K562 (cell line): Measurements from ENCODE around the gene NR2E1. TPM values are rescaled to one million over a fixed set of nuclear protein-coding genes. Genes with fewer than 3 reads are reported as not detected.

Experiments
- ATAC-seq: fragments of 200-7000 bp; cut with Tn5 transposase; 3 replicates; pipeline ENCODE4 v1.9.1; 2020; ENCODE audit warnings: moderate library complexity
- BruUV-seq: library from RNA; stranded (reverse); fragments of 400-500 nt; replicated peaks from 2 replicates; lab custom pipeline; 2021; lab: Mats Ljungman, UMichigan
- CTCF ChIA-PET: fragments of 300-600 bp; formaldehyde crosslinking; extraction: SDS; loops from one replicate; lab custom pipeline; 2021; ENCODE audit warnings: low intra/inter-chr PET ratio; lab: Yijun Ruan, JAX
- POLR2A ChIA-PET: fragments of 300-600, 350-650 bp; sonication (Branson Sonifier 250); formaldehyde crosslinking; extraction: SDS; loops from one replicate; lab custom pipeline; 2021; ENCODE audit warnings: antibody characterized with exemption, inconsistent platforms; lab: Yijun Ruan, JAX
- DNase-seq, 4 experiments: peaks; one replicate each; pipeline versions ENCODE4 v3.0.0 to v3.0.0-alpha.2; 2011 to 2018; ENCODE audit warnings: low spot score in 3 of 4, mixed read lengths in 3 of 4; ENCODE audit errors: extremely low read depth in 1 of 4
- FAIRE-seq: peaks from 2 replicates; lab custom pipeline; 2011; peaks lifted over from hg19 to GRCh38; lab: Jason Lieb, UNC
- H2AFZ ChIP-seq: 2 replicates; pipeline ENCODE4 v1.6.0; 2011; ENCODE audit warnings: low read depth, low read length, control low read depth, inconsistent platforms
- H3K27ac ChIP-seq: fragments of 200-600 bp; 3 replicates; pipeline ENCODE4 v1.8.0; 2011; ENCODE audit warnings: low read depth, mild to moderate bottlenecking, control low read depth, inconsistent platforms, low read length, moderate library complexity, mixed read lengths; ENCODE audit errors: extremely low read depth
- H3K27me3 ChIP-seq, 2 experiments: fragments of 300-600 bp in 1 of 2; 2 replicates in 1 of 2; 3 replicates in 1 of 2; pipeline versions ENCODE4 v1.6.0 to v1.8.0; 2011; ENCODE audit warnings: inconsistent platforms in 2 of 2, low read length in 2 of 2, mild to moderate bottlenecking in 1 of 2, mixed read lengths in 1 of 2, moderate library complexity in 1 of 2; ENCODE audit not compliant: control insufficient read depth in 2 of 2, insufficient read depth in 2 of 2
- H3K36me3 ChIP-seq: fragments of 300-600 bp; 3 replicates; pipeline ENCODE4 v1.8.0; 2011; ENCODE audit warnings: mild to moderate bottlenecking, low read length, inconsistent platforms; ENCODE audit not compliant: control insufficient read depth, insufficient read depth
- H3K4me1 ChIP-seq, 2 experiments: fragments of 200-600 bp in 1 of 2; replicated peaks in 1 of 2; 2 replicates in 1 of 2; 3 replicates in 1 of 2; pipeline versions ENCODE4 v1.5.1 to v1.8.0; 2011; ENCODE audit warnings: inconsistent platforms in 2 of 2, low read length in 2 of 2, mild to moderate bottlenecking in 1 of 2, mixed read lengths in 1 of 2, moderate library complexity in 1 of 2; ENCODE audit not compliant: control insufficient read depth in 2 of 2, insufficient read depth in 2 of 2
- H3K4me2 ChIP-seq: 2 replicates; pipeline ENCODE4 v1.6.1; 2011; ENCODE audit warnings: low read length, control low read depth, inconsistent platforms, mixed read lengths; ENCODE audit not compliant: insufficient read depth
- H3K4me3 ChIP-seq: fragments of 200-600 bp; sonication (generic), shearing (Covaris generic); 2 replicates; pipeline ENCODE4 v1.5.1; 2016; ENCODE audit warnings: control low read depth, inconsistent platforms
- H3K79me2 ChIP-seq: fragments of 200-600 bp; 3 replicates; pipeline ENCODE4 v1.8.0; 2011; ENCODE audit warnings: low read length, inconsistent platforms; ENCODE audit not compliant: control insufficient read depth, insufficient read depth
- H3K9ac ChIP-seq, 2 experiments: 2 replicates each; pipeline versions ENCODE4 v1.6.0 to v1.6.1; 2011; ENCODE audit warnings: low read depth in 2 of 2, low read length in 2 of 2, control low read depth in 1 of 2, inconsistent platforms in 1 of 2, mild to moderate bottlenecking in 1 of 2, mixed read lengths in 1 of 2; ENCODE audit not compliant: insufficient read depth in 1 of 2
- H3K9me1 ChIP-seq: one replicate; pipeline ENCODE4 v1.6.0; 2011; ENCODE audit warnings: inconsistent platforms, mild to moderate bottlenecking, low read length, moderate library complexity; ENCODE audit not compliant: control insufficient read depth, insufficient read depth
- H3K9me3 ChIP-seq: replicated peaks from 2 replicates; pipeline ENCODE4 v1.5.1; 2011; ENCODE audit warnings: low read depth, low read length, inconsistent platforms; ENCODE audit not compliant: control insufficient read depth, insufficient read depth
- H4K20me1 ChIP-seq: replicated peaks from 2 replicates; pipeline ENCODE4 v1.6.1; 2011; ENCODE audit warnings: low read length, inconsistent platforms, mixed read lengths; ENCODE audit not compliant: control insufficient read depth, insufficient read depth
- CBFA2T2 ChIP-seq: fragments of 450-650 bp; conservative IDR thresholded peaks from 2 replicates; pipeline ENCODE4 v1.6.1; 2017; ENCODE audit warnings: mild to moderate bottlenecking
- CBX1 ChIP-seq: sonication (generic); IDR thresholded peaks from 2 replicates; pipeline ENCODE4 v1.6.1; 2016; ENCODE audit warnings: antibody characterized with exemption, low read depth, mild to moderate bottlenecking
- DIDO1 ChIP-seq: fragments of 450-650 bp; IDR thresholded peaks from 2 replicates; pipeline ENCODE4 v1.6.1; 2016; ENCODE audit warnings: low read depth, missing biosample characterization, missing genetic modification characterization
- ELF2 ChIP-seq: fragments of 250-450 bp; sonication (Bioruptor Pico); IDR thresholded peaks from 2 replicates; pipeline ENCODE4 v1.5.0; 2021; ENCODE audit warnings: mild to moderate bottlenecking
- JUNB ChIP-seq: fragments of 450-650 bp; formaldehyde crosslinking; conservative IDR thresholded peaks from 2 replicates; pipeline ENCODE4 v1.4.0; 2020; ENCODE audit warnings: mild to moderate bottlenecking
- KLF1 ChIP-seq: fragments of 450-650 bp; IDR thresholded peaks from 2 replicates; pipeline ENCODE4 v1.6.1; 2016; ENCODE audit warnings: missing genetic modification characterization, missing compliant biosample characterization
- MAFF ChIP-seq: IDR thresholded peaks from 2 replicates; pipeline ENCODE4 v1.6.1; 2012; ENCODE audit warnings: low read length, improper control_type of control experiment
- MXD1 ChIP-seq: fragments of 250-450 bp; sonication (Bioruptor Pico); IDR thresholded peaks from 2 replicates; pipeline ENCODE4 v1.8.0; 2021; ENCODE audit warnings: borderline replicate concordance, mild to moderate bottlenecking, moderate library complexity; ENCODE audit not compliant: poor library complexity, severe bottlenecking
- NFIC ChIP-seq: fragments of 450-650 bp; IDR thresholded peaks from 2 replicates; pipeline ENCODE4 v1.6.1; 2017; ENCODE audit warnings: mild to moderate bottlenecking, inconsistent platforms
- PRMT5 ChIP-seq: sonication (generic); formaldehyde crosslinking; IDR thresholded peaks from 2 replicates; pipeline ENCODE4 v1.5.0; 2020; ENCODE audit warnings: missing genetic modification reagents
- SLC30A9 ChIP-seq: fragments of 250-450 bp; sonication (Bioruptor Pico); IDR thresholded peaks from 2 replicates; pipeline ENCODE4 v1.8.0; 2022; ENCODE audit warnings: mild to moderate bottlenecking, moderate library complexity
- SMARCE1 ChIP-seq: fragments of 450-650 bp; IDR thresholded peaks from 2 replicates; pipeline ENCODE4 v1.7.1; 2016; ENCODE audit warnings: mild to moderate bottlenecking
- SREBF2 ChIP-seq: sonication (generic); formaldehyde crosslinking; IDR thresholded peaks from 2 replicates; pipeline ENCODE4 v1.4.0; 2020; ENCODE audit warnings: mild to moderate bottlenecking, missing genetic modification reagents
- USF1 ChIP-seq: sonication (generic); formaldehyde crosslinking; IDR thresholded peaks from 2 replicates; pipeline ENCODE4 v1.9.0; 2022; ENCODE audit warnings: mild to moderate bottlenecking, missing genetic modification reagents
- ZNF384 ChIP-seq: IDR thresholded peaks from 2 replicates; pipeline ENCODE4 v1.6.1; 2012; ENCODE audit warnings: low read depth, low read length, improper control_type of control experiment
- ZNF79 ChIP-seq: fragments of 250-450 bp; sonication (Bioruptor Pico); IDR thresholded peaks from 2 replicates; pipeline ENCODE4 v1.4.0; 2020; ENCODE audit warnings: low read depth, mild to moderate bottlenecking, moderate library complexity
- WGBS: fragments of 100-300 bp; shearing (Covaris generic); methylation state at CpG from one replicate; pipeline ENCODE4 v1.1.6; 2016; ENCODE audit warnings: low coverage, mixed read lengths; ENCODE audit not compliant: insufficient coverage; ENCODE audit errors: missing lambda C conversion rate; 5-methylcytosine and 5-hydroxymethylcytosine counted together
- in situ Hi-C: fragments of 300-500 bp; cut with MboI; formaldehyde crosslinking; loops from 4 replicates; pipeline ENCODE4 v1.15.0; 2018; ENCODE audit warnings: inconsistent platforms, mixed read lengths
- intact Hi-C: fragments of 100-400 bp; cut with micrococcal nuclease; formaldehyde crosslinking; loops from 2 replicates; pipeline ENCODE4 v1.14.2; 2022
- polyA plus RNA-seq, 8 experiments: library from polyadenylated mRNA; depleted of rRNA in 4 of 8; stranded (reverse) in 5 of 8; unstranded in 3 of 8; fragments of >200 nt; fragmentation: Nextera tagmentation in 2 of 8; fragmentation: Illumina TruSeq in 1 of 8; extraction: Ambion mirVana in 2 of 8; extraction: Trizol in 1 of 8; gene quantifications; 2 replicates each; pipeline versions ENCODE4 v1.2.1 to v1.2.3, GENCODE V29; 2011 to 2014; ENCODE audit warnings: inconsistent platforms in 1 of 8, missing spikeins in 1 of 8
- total RNA-seq, 7 experiments: library from RNA; depleted of rRNA in 6 of 7; stranded (reverse); fragments of >200 nt in 6 of 7; fragmentation: Illumina TruSeq in 2 of 7; extraction: Trizol in 2 of 7; gene quantifications; 2 replicates each; pipeline versions ENCODE4 v1.2.1 to v1.2.3, GENCODE V29; 2011 to 2021; ENCODE audit warnings: low replicate concordance in 1 of 7

Gene NR2E1
- total and polyA plus RNA-seq, 9 of the 15 experiments (the other 6 are each of a cell fraction or from before 2014, with no cell fraction given) = not detected

- Histone ChIP-seq H3K79me2 (peaks cover 80% of the 10 kb centered on the region), H3K9me3 (no peaks in the 10 kb centered on the region), H2AFZ (no peak overlapping the region), H3K9ac (no peak overlapping the region), H4K20me1 (0 out of 2 replicates have a peak, but pooled peaks cover 4% of the 10 kb centered on the region), H3K27me3 (no peaks in the 10 kb centered on the region), H3K36me3 (peaks cover 37% of the 10 kb centered on the region), H3K9me1 (no peaks in the 10 kb centered on the region), H3K4me1 (peaks cover 8 to 12% of the 10 kb centered on the region in 2 experiments; a peak in 4 of 5 replicates), H3K4me3 (no peak overlapping the region), H3K27ac (no peak overlapping the region), H3K4me2 (no peak overlapping the region)
- DNase-seq (peak in 1 of 4 experiments; percentile 39), FAIRE-seq (no peak), ATAC-seq (no peak)
- no TSS peak for BruUV-seq
- intact Hi-C loops (no loop called here), in situ Hi-C loops (no loop called here)
- ChIA-PET POLR2A (interaction anchor here (1.2 kb wide), 1 partner anchor 14 kb away, joined by 3 read pairs; no protein-coding TSS in a partner anchor), CTCF (no interaction called here)
- WGBS = 52% methylated on average over 4 of the region's 4 CpGs
- 0 out of 2 replicates have a peak, but pooled peaks have one; percentile 8 for TF ChIP-seq CBFA2T2
- no peak for TF ChIP-seq JUNB (CRISPR knock-in tag)
- TF ChIP-seq NFIC = peak; percentile 74
Observed at GRCh38 chr6:108235127-108235526, 69.3 kb downstream of the NR2E1 start.

- 49% methylated on average over 2 of the region's 2 CpGs for WGBS
- Histone ChIP-seq H3K4me1 (peaks cover 6 to 12% of the 10 kb centered on the region in 2 experiments; a peak in 4 of 5 replicates), H4K20me1 (no peaks in the 10 kb centered on the region), H3K27ac (no peak overlapping the region), H3K4me3 (no peak overlapping the region), H3K27me3 (no peaks in the 10 kb centered on the region), H3K4me2 (no peak overlapping the region), H3K79me2 (peaks cover 80% of the 10 kb centered on the region), H2AFZ (no peak overlapping the region), H3K9me1 (no peaks in the 10 kb centered on the region), H3K9ac (no peak overlapping the region), H3K9me3 (no peaks in the 10 kb centered on the region), H3K36me3 (peaks cover 53% of the 10 kb centered on the region)
- ATAC-seq = no peak
- intact Hi-C loops = no loop called here
- in situ Hi-C loops = no loop called here
- ChIA-PET POLR2A (interaction anchor here (1.8 kb wide), 1 partner anchor 10 kb away, joined by 5 read pairs; no protein-coding TSS in a partner anchor), CTCF (no interaction called here)
- no TSS peak for BruUV-seq
- no peak for FAIRE-seq
- DNase-seq = no peak
- TF ChIP-seq CBX1 = no peak
- no peak for TF ChIP-seq KLF1 (tag)
- TF ChIP-seq ZNF384 = no peak
- no peak for TF ChIP-seq MXD1 (CRISPR knock-in tag)
- TF ChIP-seq PRMT5 (CRISPR knock-in tag) = no peak
- no peak for TF ChIP-seq SMARCE1
- TF ChIP-seq DIDO1 = no peak
- no peak for TF ChIP-seq MAFF
- TF ChIP-seq ELF2 (CRISPR knock-in tag) = no peak
- TF ChIP-seq SREBF2 (CRISPR knock-in tag) = no peak
- TF ChIP-seq ZNF79 (CRISPR knock-in tag) = no peak
- no peak for TF ChIP-seq USF1 (CRISPR knock-in tag)
- no peak for TF ChIP-seq SLC30A9
Observed at GRCh38 chr6:108236791-108237190, 71.0 kb downstream of the NR2E1 start.
